GM21447 (cell line): Measurements from ENCODE around the gene ANKRD33.

Source experiments
- ATAC-seq: cut with Tn5 transposase; IDR thresholded peaks from one replicate; pipeline ENCODE4 v1.9.1; 2021; ENCODE audit not compliant: unreplicated experiment

ANKRD33 gene

GRCh38 chr12:51900323-51900889 is 12.5 kb downstream of the ANKRD33 start:
- no peak for ATAC-seq

- ATAC-seq, result no peak
Measured at GRCh38 chr12:51901121-51901817, 13.4 kb downstream of the ANKRD33 start.

GRCh38 chr12:51901881-51902280 is 14.0 kb downstream of the ANKRD33 start:
- no peak for ATAC-seq

GRCh38 chr12:51904951-51905470 is 17.1 kb downstream of the ANKRD33 start:
- no peak for ATAC-seq

- ATAC-seq, result no peak
Measured at GRCh38 chr12:51905471-51906429, 17.8 kb downstream of the ANKRD33 start.

GRCh38 chr12:51906430-51907082 is 18.7 kb downstream of the ANKRD33 start:
- ATAC-seq, result no peak

- no peak for ATAC-seq
Measured at GRCh38 chr12:51907083-51907855, 19.4 kb downstream of the ANKRD33 start, which contains the start of gene ACVRL1. Gene ACVRL1 (plus strand): TSS chr12:51907504. CDS start chr12:51912475, 4,971 bp downstream.

- no peak for ATAC-seq
Measured at GRCh38 chr12:51907856-51908425, 20.0 kb downstream of the ANKRD33 start.

GRCh38 chr12:51908876-51909592 is 21.1 kb downstream of the ANKRD33 start:
- ATAC-seq, result no peak

GRCh38 chr12:51910168-51910567 is 22.3 kb downstream of the ANKRD33 start:
- ATAC-seq, result no peak

- ATAC-seq, result no peak
Measured at GRCh38 chr12:51910691-51911090, 22.8 kb downstream of the ANKRD33 start.

GRCh38 chr12:51911307-51911706 is 23.4 kb downstream of the ANKRD33 start:
- ATAC-seq, result no peak

- ATAC-seq, result no peak
Measured at GRCh38 chr12:51911788-51912711, 24.1 kb downstream of the ANKRD33 start.

GRCh38 chr12:51913071-51914033 is 25.4 kb downstream of the ANKRD33 start:
- ATAC-seq, result no peak

- ATAC-seq, result no peak
Measured at GRCh38 chr12:51914034-51914923, 26.4 kb downstream of the ANKRD33 start.
